GM18873 (cell line): ENCODE data around the gene PPP1R12B.
"Not testable (repeated sequence)": the region's sequence is repeated elsewhere in the genome, so short reads cannot be mapped to it uniquely, and the experiment has no call there.

Experiments
- ATAC-seq: cut with Tn5 transposase; IDR thresholded peaks from one replicate; pipeline ENCODE4 v1.9.1; 2021; ENCODE audit warnings: mild to moderate bottlenecking, moderate library complexity, moderate number of reproducible peaks; ENCODE audit not compliant: unreplicated experiment, low FRiP score

The PPP1R12B gene

DNA sequence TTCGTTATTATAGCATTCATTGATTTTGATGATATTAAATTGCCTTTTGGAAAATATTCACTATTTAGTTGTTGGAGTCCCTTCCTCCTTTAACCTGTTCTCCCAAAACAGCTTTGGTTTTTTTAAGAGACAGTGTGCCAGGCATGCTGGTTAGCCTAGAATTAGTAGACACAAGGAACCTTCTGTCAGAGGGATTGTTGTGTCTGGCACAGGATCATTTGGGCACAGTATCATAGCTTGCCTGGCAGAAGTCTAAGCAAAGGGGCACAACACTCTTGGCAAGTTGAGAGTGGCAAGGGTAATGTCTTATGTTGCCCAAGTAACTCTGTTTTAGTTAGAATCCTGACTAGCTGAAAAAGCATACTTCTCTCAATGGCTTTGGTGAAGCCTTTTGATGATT, 49.9 kb downstream of the PPP1R12B start:
- ATAC-seq, result not testable (repeated sequence)

DNA sequence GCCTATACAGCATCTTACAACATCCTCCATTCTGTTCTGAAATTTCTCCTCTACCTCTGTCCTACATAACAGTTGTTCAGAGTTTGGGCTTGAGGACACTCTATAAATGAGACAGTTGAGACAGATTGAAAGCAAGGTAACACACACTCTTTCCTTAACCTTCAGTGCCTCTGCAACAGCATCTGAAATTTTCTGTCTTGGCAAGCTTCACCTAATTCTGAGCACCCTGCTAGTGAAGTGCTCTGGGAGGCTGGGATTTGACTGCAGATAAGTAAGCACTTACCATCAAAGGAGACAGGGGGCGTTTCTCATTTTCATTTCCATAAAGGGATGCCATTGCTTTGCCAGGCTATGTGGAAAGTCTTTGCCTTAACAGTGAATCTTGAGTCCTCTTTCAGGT, 53.3 kb downstream of the PPP1R12B start:
- not testable (repeated sequence) for ATAC-seq

DNA sequence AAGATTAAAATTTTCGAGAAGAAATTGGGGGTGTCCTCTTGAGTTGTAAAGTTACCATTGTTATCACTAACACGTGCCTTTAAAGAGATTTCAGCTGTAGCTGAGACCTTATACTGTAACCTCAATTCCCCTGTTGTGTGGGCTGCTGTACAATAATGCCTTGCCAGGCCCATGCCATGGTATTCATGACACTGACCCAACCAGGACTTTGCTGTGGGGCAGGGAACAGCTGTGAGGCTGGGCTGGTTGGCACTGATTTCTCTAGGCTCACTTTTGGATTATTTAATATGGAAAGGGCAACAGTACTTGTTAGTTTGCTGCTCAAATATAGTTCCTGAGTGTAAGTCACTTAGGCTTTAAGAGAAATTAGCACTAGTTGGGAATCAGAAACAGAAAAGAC, 54.9 kb downstream of the PPP1R12B start:
- ATAC-seq, result not testable (repeated sequence)

DNA sequence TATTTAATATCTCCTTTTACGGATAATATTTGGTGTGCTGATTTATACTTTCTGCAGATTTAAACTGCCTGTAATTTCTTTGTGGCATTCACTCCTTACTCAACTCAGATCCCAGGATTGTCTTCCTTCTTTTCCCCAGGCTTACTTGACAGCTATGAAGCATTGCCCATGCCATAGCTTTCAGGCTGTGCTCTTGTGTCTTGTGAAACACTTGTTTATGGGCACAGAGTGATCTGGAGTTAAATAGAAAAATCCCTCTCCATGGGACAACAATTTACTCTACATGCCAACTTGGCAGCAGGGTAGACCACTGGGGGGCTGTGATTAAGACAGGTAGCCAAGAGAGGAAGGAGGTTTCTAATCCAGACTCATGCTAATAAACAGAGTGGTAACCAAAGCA, 57.4 kb downstream of the PPP1R12B start:
- no peak for ATAC-seq

DNA sequence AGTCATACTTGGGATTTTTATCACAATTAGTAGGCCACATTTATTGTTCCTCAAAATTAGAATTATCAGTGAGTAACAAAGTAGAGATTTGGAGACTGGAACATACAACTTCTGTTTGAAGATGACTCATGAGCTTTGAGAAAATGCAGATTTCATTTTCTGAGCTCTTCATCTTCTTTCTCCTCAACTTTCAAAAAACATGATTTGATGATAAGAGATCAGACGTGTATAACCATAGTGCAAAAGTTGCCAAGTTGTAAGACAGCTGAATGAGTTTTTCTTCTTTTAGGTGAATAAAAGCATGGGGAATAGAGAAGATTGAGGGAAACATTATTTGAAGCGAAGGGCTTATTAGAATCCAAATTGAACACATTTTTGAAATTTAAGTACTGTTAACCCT, 58.4 kb downstream of the PPP1R12B start:
- not testable (repeated sequence) for ATAC-seq

DNA sequence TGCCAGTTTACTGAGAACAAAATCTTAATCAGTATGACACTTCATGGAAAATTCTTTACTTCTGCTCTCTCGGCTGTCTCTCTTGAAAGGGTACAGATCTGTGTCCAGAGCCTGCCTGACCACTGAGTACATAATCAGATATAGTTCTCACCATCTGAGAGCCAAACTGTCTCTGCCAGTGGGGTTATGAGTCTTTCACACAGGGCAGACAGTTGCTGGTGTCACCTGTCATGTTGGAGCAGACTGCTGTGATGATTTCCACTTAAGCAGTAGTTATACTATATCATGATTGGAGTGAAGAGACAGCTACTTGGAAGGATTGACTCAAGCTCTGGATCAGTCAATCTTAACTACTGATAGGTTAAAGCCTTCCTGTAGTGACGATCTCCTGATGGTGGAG, 58.9 kb downstream of the PPP1R12B start:
- ATAC-seq, result not testable (repeated sequence)

DNA sequence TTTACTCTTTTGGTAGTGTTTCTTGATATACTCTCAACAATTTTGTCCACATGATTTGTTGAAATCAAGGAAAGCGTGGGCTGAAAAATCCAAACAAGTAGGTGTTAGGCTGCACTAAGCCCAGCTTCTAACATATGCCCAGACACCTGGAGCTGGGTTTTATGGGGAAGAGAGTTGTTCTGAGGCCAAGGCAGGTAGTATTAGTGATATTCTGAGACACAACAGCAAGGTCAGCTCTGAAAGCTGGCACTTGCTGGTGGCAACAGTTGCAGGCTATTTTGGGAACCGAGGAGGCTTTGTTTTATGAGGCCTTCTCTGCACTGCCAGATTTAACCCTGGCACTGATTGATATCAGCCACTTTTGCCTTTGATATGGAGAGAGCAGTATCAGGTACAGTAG, 61.8 kb downstream of the PPP1R12B start:
- not testable (repeated sequence) for ATAC-seq

DNA sequence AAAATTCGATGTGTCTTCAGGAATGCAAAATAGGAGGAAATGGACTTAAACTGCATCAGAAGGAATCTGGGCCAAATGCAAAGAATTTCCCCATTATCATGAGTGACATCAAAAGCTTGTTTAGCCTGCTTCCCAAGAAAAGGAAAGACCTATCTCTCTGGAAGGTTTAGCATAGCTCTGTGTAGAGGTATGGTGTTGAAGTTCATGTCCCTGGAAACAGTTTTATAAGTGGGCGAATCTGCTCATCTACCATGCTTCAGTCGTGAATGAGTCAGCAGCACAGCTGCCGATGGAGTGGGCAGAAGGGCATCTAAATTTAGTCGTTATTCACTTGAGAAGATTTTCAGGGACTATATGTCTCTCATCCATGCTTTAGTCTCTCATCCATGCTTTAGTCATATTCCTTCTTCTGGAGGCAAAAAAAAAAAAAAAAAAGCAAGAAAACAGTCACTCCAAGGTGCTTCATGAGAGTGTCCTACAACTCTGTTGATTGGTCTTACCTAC, 62.4 kb downstream of the PPP1R12B start:
- ATAC-seq, result not testable (repeated sequence)

DNA sequence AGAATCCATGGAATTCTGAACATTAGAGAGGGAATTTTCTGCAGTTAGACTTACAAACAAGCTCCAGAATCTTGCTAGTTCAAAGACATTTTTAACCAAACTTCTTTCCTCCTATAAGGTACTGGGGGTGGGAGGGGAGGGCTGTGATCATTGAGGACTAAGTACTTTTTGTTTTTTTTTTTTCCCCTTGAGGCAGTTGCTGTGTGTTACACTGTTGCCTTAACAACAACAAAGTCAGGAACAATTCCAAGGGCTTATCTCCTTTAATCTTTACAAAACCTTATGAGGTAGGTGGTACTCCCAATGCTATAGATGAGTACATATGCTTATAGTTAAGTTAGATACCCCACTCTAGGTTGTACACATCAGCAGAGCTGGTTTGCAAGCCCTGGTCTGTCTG, 62.9 kb downstream of the PPP1R12B start:
- ATAC-seq, result no peak

DNA sequence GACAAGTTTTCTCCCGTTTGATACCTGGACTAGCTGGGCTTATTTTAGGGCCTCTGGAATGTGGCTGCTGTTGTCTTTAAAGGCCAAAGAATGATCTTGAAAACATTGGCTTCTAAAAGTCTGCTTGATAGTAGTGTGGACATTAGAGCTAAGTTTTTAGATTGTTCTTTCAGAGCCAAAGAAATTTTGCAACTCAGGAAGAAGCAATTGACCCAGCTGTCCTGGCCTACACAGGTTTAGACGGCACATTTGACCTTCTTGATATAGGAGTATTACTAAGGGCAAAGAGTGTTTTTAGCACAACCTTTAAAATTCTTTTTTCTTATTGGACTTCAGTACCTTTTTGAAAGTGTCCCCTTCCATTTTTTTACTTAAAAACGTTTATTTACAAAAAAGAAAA, 63.9 kb downstream of the PPP1R12B start:
- ATAC-seq, result not testable (repeated sequence)

DNA sequence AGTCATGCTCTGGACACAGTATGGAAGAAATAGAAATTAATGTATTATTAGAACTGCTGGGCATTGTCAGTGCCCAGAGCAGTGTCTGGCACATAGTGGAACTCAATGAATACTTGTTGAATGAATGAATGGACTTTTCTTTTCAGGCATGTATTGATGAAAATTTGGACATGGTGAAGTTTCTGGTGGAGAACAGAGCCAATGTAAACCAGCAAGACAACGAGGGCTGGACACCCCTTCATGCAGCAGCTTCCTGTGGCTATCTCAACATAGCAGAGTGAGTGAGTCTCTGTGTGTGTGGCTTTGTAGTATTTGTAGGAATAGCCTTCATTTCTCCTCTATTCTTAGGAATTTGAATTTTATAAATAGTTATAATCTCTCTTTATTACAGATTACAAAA, 68.1 kb downstream of the PPP1R12B start:
- ATAC-seq, result no peak

DNA sequence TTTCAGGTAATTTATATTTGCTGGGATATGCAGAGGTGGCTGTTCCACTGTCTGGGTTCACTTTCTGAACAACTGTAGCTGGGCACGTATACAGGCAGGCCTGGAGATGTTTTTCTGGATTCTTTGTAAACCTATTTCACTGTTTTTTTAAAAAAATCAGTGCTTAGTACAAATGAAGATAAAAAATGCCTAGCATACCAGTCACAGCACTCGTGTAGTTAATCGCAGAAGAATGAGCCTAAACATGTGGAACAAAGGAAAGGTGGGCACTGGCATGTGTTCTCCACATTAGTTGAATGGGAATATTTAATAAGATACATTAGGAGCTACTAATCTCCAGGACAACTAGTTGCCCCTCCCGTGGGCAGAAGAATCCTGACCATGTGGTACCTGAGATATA, 68.6 kb downstream of the PPP1R12B start:
- not testable (repeated sequence) for ATAC-seq

DNA sequence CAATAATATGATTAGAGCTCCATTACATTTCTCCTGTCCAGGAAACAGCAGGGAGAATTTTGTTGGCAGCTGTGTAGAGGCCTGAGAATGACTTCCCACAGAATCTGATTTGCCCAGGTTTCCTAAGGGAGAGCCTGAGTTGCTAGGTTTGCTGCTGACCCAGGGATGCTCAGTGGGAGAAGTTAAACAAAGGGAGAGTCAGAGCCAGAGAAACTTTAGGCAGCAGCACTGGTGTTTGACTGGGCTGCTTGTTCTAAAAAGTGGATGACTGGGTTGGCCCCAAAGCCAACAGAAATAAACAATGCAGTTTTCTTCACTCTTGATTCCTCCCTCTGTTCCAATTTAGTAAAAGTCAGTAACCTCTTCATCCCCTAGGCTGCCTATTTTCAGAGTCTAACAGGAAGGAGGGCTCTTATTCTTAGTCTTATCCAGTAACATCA, 69.3 kb downstream of the PPP1R12B start:
- ATAC-seq, result not testable (repeated sequence)

DNA sequence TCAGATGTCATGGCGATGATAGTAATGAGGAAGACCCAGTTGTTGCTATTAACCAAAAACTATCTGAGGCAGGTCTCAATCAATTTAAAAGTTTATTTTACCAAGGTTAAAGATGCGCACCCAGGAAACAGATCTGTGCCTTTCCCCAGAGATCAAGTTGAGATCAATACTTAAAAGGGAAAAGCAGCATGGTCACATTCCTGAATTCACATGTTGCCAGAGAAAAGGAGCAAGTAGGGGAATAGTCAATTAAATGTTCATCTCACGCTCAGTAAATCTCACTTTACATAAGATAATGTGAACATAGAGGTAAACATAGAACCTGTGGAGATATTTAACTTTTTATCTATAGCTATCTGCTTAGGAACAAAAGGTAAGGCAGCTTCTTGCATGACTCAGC, 71.2 kb downstream of the PPP1R12B start:
- ATAC-seq, result not testable (repeated sequence)

DNA sequence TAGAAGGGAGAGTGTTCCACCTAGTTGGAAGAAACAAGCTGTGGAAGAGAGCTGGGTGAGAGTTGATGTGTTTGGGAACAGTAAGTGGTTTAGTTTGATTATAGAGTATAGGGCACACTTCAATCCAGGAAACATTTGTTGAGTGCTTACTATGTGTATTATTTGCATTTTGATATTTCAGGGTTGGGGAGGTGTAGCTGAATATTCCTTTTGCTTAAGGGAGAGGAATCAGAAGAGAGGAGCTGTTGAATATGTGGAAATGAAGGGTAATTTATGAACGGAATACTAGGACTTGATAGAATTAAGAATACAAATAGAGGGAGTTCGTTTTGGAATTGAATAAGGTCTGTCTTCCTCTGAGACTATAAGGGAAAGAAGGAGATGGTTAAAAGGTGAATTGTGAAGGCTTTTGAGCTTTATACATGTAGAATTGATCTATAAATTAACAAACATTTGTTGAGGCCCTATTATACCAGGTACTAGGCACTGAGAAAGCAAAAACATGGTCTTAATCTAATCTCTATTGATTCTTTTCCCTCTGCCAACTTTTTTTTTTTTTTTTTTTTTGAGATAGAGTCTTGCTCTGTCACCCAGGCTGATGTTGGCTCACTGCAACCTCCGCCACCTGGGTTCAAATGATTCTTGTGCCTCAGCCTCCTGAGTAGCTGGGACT, 72.1 kb downstream of the PPP1R12B start:
- ATAC-seq, result not testable (repeated sequence)

DNA sequence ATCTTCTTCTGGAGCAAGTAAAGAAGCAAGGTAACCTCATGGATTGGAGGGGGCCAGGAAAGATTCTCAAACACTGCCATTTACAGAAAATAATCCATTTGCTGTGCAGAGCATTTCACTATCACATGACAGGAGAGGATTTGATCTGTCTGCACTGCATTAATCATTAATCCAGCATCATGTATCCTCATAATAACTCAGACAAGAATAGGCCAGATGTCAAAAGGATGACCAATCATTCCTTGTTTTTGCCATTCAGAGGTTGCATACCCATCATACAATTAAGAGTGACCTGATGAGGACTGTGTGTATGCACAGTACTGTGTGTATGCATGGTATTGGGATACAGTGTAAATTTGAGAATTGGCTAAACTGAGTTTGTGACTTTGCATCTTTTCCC, 74.2 kb downstream of the PPP1R12B start:
- ATAC-seq, result not testable (repeated sequence)

DNA sequence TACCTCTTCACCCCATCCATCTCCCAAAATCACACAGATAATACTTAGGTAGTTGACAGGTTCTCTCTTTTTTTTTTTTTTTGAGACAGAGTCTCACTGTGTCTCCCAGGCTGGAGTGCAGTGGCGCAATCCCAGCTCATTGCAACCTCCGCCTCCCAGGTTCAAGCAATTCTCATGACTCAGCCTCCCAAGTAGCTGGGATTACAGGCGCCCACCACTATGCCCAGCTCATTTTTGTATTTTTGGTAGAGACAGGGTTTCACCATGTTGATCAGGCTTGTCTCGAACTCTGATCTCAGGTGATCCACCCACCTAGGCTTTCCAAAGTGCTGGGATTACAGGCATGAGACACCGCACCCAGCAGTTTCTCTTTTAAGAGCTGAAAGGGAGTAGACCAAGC, 75.8 kb downstream of the PPP1R12B start:
- not testable (repeated sequence) for ATAC-seq

DNA sequence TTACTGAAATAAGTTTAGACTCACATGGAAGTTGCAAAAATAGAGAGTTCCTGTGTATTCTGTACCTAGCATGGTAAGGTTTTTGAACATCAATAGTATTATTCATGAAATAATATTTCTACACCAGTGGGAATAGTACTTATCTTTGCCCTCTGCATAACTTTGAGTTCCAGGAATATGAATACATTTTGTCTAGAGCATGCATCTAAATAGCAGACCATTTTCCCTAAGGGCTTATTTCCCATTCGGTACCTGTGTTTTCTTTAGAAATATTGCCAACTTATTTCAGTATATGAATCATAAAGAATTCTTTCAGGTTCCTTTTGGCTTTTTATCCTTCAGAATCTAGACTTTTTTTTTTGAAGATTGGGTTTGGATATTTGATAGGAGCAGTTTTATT, 81.6 kb downstream of the PPP1R12B start:
- ATAC-seq, result not testable (repeated sequence)

DNA sequence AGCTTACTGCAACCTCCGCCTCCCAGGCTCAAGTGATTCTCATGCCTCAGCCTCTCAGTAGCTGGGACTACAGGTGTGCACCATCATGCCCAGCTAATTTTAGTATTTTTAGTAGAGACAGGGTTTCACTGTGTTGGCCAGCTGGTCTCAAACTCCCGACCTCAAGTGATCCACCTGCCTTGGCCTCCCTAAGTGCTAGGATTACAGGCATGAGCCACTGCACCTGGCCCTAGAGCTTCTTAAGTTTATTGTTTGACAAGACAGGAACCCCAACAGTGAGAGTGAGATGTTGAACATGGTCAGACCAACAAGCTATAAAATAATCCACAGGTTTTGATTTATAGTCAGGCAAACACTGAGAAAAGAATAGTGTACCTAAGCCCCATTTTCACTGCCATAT, 83.8 kb downstream of the PPP1R12B start:
- ATAC-seq, result not testable (repeated sequence)

DNA sequence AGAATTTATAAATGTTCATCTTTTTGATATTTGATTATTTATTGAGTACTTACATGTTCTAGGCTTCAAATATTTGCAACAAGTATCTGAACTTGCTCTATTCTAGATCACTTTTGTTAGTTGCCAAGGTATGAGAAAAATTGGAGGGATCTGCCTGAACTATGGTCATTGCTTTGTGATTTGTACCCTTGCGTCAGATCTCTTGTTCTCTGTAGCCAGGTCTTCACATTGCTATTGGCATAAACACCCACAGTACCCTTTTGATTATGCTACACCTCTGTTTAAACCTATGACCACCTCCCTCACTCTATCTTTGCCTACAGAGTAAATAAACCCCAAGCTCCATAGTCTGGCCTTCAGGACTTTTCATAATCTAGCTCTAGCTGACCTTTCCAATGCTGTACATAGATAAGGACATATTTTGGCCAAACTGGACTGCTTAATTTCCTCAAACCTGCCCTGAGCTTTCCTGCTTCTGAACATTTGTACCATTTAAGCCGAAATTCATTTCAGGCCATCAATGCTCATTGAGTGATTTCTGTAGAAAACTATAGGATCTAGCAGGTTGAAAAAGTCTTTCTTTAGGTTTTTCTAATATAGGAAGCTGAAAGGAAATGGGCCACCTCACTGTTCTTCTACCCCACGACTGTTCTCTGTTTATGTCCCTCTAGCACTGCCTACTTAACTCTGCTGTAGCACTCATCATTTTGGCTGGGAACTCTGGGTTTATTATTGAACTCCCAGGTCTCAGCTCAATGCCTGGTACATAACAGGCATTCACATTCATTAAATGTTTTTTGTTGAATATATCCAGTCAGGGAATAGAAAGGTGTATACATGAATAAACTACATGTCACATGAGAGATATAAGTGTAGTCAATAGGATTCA, 84.9 kb downstream of the PPP1R12B start:
- no peak for ATAC-seq

DNA sequence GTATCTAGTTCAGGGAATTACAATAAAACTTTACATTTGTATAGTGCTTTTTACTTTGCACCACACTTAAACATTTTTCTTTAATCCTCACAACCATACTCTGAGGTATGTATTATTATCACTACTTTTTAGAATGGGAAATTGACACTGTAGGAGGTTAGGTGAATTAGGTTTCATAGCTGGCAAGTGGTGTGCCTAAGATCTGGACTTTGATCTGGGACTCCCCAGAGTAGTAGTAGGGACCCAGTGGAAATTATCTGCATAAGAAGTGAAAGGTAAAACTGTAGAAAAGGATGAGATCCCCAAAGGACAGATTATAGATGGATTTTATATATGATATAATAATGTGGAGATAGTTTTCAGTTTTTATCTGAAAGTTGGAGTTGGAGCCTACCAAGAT, 85.6 kb downstream of the PPP1R12B start:
- no peak for ATAC-seq
